Measurements from ENCODE around the gene ZNF467.

The ZNF467 gene

DNA sequence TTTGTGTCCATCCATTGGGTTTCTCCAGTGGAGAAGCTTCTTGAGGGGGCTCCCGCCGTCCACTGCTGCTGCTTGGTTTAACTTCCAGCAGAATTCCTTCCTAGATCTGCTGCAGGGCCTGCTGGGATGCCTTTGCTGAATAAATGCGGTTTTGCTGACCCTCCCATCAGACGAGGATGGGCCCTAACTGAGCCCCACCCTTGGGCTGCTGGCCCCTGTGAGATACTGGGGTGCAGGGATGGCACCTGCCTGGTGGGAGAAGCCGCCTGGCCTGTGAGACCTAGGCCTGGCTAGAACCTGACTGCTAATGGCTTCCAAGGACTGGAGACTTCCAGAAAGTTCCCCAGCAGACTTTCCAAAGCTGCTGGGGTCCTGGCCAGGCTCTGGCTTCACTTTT is 43.8 kb downstream of the ZNF467 start:
- no peak for DNase-seq (ENCODE audit: low read depth in 4 of 4, low spot score in 1 of 4)

DNA sequence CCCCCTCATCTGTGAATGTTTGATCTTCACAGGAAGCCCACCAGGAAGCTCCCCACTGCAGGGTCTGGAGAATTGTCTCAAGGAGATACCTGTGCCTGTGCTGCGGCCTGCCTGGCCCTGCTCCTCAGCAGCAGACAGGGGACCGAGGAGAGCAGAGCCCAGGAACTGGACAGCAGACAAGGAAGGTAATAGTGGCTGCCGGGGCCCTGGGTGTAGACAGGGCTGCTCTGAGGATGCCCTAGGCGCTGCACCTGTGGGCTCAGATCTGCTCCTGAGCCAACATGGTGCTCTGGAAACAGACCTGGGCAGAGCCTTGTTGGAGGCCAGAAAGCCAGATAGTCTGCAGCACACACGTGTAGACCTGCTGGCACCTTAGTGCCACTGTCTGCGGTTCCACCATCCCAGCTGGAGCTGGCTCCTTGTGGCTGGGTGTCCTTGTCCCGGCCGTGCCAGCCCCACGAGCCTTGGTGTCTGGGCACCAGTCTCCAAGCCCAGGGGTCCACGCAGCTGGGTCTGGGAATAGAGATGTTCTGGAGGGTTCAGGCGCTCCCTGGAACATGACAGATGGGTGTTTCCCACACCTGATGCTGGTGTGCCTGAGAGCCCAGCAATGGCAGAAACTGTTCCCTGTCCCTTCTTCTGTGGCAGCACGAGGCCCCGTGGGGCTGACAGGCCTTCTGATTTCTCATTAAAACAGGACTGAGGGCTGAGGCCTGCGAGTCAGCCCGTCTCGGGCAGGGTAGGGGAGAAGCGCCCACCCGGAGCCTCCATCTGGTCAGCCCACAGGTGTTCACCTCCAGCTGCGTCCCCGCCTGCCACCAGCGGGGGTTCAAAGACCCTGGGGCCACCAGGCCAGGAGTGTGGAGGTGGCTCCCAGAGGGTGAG is 44.7 kb downstream of the ZNF467 start:
- DNase-seq (ENCODE audit: low read depth in 4 of 4, low spot score in 1 of 4): no peak

DNA sequence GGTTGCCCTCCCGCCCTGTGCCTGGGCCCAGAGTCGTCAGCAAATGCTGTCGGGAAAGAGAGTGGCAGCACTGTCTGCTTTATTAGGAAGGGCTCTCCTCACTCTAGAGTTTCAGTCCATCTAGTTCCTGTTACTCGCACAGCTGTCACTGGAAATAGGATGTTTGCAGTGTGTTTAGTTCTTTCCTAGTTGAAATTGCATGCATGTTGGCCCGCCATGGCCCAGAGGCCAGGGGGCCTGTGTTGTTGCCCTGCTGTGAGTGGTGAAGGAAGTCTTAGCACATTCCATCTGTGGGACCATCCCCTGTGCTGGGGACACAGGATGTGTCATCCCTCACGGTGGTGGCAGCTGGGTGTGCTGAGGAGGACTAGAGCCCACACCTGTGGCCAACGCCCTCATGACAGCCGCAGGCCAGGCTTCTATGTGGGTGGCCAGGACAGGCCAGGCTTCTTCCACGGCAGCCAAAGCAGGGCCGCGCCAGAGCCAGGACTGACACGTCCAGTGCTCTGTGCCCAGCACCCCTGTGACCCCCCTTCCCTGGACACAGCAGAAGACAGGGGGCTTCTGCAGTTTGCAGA is 45.4 kb downstream of the ZNF467 start:
- no peak for DNase-seq (ENCODE audit: low read depth in 4 of 4, low spot score in 1 of 4)

DNA sequence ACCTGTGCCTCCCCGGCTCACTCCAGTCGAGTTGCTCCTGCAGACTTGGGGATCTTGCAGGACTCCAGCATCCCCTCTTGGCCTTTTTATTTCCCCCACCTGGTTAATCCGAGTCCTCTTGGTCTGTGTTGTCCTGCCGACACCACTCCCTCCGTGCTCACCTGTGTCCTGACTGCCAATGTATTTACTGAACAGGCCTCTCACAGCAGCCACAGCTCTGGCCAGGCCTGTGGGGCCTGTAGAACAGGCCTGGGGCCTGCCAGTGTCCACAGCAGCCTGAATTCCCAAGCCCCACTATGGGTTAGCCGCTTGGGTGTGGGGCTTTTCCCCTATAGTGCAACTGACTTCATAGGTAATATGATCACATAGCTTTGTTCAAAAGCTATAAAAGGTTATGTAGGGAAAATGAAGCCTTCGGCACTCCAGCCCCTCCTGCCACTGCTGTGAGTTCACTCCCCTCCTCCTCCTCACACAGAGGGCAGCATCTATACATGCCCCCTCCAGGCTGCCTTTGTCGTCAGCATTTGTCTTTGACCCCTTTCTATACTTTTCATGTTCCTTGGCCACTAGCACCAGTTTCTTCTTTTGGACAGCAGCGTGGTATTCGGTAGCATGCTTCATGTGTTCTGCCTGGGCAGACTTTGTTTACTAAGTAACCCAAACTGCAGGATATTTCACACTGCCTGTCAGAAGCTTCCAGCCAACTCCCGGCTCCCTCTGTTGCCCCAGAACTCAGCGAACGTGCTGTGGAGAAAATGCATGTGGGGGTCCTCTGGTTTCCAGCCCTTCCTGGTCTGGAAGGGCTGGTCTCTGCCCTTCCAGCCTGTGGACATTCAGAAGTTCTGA is 46.1 kb downstream of the ZNF467 start:
- DNase-seq (ENCODE audit: low read depth in 4 of 4, low spot score in 1 of 4): no peak

DNA sequence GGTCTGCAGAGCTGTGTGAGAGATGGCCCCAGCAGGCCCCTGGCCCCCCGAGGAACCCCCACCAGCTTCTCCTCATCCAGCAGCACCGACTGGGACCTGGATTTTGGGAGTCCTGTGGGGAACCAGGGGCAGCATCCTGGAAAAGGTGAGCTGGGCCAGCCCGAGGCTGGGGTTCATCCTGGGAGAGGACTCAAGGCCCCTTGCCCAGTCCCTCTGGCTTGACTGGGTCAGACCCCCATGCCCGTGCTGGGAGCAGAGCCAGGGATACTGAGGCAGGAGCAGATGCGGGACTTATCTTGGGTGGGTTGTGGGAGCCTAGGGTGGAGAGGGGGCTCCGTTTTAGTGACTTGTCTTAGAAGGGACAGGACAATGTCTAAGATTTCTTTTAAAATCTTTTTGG is 47.5 kb downstream of the ZNF467 start:
- no peak for DNase-seq (ENCODE audit: low read depth in 4 of 4, low spot score in 1 of 4)

DNA sequence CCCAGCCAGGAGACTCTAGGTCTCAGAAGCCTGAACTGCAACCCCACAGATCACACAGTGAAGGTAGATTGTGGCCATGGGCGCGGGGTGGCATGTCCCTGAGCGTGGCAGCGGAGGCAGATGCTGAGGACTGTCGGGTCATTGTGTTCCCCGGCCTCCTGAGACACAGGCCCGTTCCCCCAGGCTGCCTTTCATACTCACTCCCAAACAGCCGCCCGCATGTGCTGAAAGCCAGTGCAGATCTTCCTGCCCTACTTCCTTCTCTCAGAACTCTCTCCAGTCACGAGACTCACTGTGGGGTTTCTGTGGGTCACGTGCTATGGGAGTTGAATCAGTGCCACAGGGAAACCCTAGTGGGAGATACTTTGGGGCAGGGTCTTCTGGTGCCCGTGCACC is 48.0 kb downstream of the ZNF467 start:
- DNase-seq (ENCODE audit: low read depth in 4 of 4, low spot score in 1 of 4): no peak

DNA sequence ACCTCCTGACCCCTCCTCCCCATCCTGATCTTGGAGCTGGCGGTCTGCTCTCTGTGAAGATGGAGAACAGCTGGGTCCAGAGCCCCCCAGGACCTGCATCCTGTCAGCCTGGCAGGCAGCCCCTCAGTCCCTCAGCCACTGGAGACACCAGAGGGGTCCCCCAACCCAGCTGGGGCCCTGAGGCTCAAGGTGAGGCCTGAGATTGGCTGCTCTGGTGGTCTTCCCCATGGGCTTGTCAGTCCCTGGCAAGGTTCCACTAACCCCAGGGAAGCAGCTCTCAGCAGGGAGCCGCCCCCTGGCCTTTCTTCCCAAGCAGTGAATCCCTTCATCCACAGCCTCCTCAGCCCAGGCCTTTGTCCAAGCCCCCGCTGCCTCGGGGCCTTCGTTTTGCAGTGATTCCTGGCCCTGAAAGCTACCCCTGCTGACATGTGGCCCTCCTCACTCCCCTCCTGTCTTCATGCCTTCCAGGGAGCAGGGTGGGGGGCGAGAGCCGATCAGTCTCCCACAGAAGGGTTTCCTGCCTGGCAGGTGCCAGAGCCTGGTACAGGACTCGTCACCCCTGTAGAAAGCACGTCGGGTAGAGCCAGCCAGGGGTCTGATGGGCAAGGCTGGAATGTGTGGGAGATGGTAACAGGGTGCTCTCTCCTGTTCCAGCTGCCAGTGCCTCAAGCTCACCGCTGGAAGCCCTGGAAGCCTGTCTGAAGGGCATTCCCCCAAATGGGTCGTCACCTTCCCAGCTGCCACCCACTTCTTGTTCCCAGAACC is 48.5 kb downstream of the ZNF467 start:
- no peak for DNase-seq (ENCODE audit: low read depth in 4 of 4, low spot score in 1 of 4)

DNA sequence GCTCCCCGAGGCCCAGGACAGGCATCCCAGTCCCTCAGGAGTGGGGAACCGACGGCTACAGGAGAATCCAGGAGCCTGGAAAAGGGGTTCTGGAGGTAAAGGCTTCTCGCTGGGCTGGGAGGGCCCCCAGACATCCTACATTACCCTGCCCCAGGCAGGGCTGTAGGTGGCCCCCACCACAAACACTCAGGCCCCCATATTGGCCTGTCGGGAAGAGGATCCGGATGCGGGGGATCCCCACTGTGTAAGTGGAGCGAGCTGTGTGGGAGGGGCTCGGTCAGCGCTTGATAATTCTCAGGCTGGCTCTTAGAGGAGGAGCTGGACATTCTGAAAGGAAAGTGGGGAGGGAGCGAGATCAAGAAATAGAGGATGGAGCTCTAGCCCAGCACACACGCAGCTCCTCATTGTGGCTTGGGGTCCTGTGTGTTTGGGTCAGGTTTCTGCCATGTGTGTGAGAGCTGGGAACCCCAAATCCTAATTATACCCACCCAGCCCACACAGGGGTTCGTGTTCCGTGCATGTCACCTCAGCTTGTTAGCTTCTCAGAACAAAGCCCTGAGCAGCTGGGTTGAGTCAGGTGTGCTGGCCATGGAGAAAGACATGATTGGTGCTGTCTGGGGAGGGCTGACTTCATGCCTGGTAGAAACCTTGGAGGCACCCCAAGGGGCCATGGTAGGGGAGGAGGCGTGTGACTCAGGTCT is 49.4 kb downstream of the ZNF467 start:
- no peak for DNase-seq (ENCODE audit: low read depth in 4 of 4, low spot score in 1 of 4)

DNA sequence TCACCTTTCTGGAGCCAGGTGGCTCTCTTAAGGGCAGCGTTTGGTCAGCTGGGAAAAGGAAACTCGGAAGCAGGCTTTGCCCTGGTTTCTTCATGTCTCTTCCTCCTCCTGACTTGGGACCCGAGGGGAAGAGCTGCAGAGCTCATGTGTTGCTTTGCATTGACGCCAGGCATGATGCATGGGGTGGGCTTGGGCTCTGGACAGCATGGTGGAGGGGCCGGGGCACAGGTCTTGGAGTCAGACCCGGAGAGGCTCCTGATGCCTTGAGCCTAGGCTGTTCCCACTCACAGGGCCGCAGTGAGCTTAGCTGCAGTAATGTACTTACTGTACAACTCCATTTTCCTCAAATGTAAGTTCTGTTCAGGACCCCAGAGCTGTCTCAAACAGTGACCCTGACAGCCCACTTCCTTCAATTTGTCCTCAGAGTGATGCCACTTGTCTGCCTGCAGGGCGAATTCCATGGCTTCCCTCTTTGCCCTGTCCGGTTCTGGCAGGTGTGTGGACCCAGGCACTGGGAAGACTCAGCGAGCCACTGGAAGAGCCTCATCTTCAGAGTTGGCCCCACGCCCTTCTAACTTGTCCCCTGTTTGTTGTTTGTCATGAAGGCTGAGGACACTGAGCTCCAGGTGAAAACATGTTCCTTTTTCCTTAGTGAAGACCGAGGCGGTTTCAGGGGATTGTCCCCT is 50.2 kb downstream of the ZNF467 start:
- no peak for DNase-seq (ENCODE audit: low read depth in 4 of 4, low spot score in 1 of 4)

DNA sequence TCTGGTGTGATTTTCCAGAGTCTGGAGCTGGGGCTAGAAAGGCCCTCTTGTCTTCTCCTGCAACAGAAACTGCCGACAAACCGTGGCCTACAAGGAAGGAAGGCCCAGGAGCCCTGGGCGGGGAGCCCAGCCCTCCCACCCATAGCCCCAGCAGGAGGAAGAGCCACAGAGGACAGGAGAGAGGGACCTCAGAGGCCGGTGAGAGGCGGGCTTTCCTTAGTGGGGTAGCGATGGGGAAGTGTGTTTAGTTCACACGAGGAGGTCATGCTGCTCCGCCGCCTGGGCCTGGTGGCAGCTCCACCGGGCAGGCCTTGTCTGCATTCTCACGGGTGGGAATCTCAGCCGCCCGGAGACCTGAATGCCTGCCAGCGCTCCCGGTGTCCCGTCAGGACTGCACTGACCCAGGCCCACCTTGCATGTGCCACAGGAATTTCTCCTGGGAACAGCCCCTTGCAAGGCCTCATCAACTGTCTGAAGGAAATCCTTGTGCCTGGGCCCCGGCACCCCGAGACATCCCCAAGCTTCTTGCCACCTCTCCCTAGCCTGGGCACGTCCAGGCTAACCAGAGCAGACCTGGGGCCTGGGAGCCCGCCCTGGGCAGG is 50.9 kb downstream of the ZNF467 start:
- no peak for DNase-seq (ENCODE audit: low read depth in 4 of 4, low spot score in 1 of 4)

DNA sequence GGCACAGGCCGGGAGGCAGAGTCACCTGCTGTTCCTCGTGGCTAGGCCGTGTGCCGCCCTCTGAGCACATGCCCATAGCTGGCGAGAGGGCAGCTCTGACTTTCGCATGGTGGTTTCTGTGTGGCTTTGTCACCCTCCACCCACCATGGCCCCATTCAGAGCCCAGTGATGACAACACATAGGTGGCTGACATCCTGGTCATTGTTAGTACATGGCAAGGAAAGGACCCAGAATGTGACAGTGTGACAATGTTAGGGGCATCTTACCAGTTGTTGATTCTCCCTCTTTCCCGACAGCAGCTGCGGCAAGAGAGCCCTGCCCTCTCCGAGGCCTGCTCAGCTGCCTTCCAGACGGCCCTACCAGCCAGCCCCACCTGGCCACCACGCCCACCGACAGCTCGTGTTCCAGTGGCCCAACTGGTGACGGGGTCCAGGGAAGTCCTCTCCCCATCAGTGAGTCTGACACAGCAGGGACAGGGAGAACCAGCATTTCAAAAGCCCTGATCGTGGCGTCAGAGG is 52.2 kb downstream of the ZNF467 start:
- DNase-seq (ENCODE audit: low read depth in 4 of 4, low spot score in 1 of 4): no peak

DNA sequence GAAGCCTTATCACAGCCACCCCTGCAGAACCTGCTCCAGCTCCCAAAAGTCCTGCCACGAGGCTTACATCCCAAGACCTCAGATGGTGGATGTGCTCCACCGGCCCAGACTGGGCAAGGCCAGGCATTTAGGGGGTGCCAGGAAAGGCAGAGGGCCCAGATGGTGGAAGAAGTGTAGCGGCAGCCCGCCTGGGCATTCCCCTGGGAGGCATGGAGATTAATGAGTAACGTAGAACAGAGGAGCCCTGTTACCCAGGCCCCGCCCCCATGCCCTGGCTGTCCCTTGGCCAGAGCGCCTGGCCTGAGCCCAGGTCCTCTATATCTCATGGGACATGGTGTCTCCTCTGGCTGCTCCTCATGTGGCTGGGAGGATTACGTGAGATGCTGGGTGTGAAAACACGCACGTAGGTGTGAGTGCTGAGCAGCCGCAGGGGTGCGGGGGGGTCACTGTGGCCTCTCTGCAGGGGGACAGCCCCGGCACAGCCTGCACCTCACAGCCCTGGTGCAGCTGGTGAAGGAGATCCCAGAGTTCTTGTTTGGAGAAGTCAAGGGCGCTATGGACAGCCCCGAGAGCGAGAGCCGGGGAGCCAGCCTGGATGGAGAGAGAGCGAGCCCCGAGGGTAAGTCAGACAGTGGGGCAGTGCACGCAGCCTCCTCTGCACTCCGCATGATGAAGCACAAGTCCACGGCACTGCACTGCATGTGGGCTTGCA is 52.9 kb downstream of the ZNF467 start:
- DNase-seq (ENCODE audit: low read depth in 4 of 4, low spot score in 1 of 4): no peak

DNA sequence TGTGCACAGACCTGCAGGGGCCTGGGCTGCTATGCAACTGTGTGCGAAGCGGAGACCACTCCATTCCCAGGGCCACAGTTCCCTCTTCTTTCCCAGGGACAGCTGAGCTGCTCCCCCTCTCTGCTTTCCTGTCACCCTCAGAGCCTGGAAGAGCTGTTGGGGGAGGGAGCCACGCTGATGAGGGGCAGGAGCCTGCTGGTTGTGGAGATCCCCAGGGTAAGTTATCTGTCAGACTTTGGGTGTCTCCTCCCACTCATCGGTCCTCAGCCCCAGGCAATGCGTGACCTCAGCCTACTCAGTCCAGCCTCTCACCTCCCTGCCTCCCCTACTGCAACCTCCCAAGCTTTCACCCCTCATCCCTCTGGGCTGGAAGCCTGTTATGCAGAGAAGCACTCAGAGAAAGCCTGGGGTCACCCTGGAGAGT is 53.5 kb downstream of the ZNF467 start:
- no peak for DNase-seq (ENCODE audit: low read depth in 4 of 4, low spot score in 1 of 4)

DNA sequence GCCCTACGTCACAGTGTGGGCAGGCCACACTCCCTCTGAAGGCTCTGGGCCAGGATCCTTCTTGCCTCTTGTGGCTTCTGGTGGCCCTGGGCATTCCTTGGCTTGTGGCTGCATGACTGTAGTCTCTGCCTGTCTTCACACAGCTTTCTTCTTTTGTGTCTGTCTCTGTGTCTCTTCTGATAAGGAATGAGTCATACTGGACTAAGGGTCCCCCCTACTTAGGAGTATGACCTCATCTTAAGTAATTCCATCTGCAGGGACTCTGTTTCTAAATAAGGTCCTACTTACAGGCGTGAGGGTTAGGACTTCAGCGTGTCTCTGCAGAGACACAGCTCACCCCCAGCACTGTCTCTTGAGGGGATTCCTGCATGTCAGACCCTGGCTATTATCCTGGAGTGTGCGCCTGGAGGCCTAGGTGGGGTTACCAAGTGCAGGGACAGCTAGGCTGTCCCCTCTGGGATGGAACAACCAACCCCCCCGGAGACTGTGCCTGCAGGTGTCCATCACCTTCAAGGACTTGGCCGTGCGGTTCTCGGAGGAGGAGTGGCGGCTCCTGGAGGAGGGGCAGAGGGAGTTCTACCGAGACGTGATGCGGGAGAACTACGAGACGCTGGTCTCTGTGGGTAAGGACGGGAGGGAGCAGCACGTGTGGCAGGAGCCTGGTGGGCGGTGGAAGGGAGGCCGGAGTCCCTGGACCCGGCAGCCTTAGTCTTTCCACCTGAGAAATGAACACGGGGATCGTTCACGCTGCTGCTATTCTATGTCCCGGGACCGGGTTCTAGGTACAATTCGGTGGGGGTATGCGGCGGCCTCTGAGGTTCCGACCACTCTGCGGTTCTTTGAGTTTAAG is 54.1 kb downstream of the ZNF467 start:
- no peak for DNase-seq (ENCODE audit: low read depth in 4 of 4, low spot score in 1 of 4)

DNA sequence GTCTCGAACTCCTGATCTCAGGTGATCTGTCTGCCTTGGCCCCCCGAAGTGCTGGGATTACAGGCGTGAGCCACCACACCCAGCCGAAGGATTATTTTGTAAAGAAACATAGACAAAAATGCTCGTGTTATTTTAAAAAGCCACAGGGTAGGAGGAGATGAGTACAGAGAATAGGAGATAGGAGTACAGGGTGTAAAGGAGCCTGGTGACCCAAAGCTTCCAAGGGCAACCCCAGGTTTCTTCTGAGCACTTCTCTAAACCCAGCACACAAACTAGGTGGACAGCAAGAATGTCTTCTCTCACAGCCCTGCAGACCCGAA is 54.7 kb downstream of the ZNF467 start:
- DNase-seq (ENCODE audit: low read depth in 4 of 4, low spot score in 1 of 4): no peak

DNA sequence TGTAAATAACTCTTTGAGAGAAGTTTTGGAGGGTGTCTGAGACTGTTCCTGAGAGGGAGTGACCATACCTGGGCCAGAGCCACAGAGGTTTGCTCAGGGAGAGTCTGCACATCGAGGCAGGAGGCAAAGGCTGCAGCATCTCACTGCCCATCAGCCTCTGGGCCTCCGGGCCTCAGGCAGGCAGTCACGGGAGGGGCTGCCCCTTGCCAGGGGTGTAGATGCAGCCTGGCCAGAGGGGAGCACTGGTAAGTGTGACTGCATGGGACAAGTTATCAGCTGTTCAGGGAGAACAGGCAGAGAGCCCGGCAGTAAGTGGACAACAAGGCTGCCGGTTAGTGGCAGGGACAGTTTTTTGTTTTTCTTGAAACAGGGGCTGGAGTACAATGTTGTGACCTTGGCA is 55.9 kb downstream of the ZNF467 start:
- no peak for DNase-seq (ENCODE audit: low read depth in 4 of 4, low spot score in 1 of 4)

DNA sequence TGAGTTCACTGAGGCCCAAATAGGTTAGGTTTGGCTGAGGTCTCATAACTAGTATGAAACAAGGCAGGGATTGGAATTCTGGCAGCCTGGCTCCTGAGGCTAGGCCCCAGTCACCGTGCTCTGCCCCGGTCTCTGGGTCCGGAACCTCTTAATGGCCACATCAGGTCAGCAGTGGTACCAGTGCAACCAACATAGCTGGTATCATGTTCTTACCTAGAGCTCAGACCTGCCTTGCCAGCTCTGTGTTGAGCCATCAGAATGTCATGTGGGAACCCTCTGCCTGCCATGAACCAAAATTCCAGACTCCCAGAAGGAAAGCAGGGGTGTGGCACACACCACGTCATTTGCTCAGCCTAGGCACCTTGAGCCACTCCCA is 56.5 kb downstream of the ZNF467 start:
- no peak for DNase-seq (ENCODE audit: low read depth in 4 of 4, low spot score in 1 of 4)

Data from stimulated activated CD4-positive, alpha-beta T cell treated with anti-CD3 and anti-CD28 coated beads, Interleukin-1b, Interleukin-23, amount 100 ng/mL, for 24 hours (primary cell).